ENCODE data around the gene FOXP1.

FOXP1 gene

GRCh38 chr3:70999730-71000129, 583.8 kb downstream of the FOXP1 start:
- H3K27ac ChIP-seq (ENCODE audit: low read depth, low read length), result no peak overlapping the region
- no peaks in the 10 kb centered on the region for H4K20me1 ChIP-seq (ENCODE audit: low read depth, low read length)
- H3K9ac ChIP-seq (ENCODE audit: low read length), result no peak overlapping the region
- no peaks in the 10 kb centered on the region for H3K9me2 ChIP-seq (replicated peaks; ENCODE audit: insufficient read depth, low read length)
- no peaks in the 10 kb centered on the region for H3K9me3 ChIP-seq (ENCODE audit: insufficient read depth, low read length)
- no peaks in the 10 kb centered on the region for H3K79me2 ChIP-seq (ENCODE audit: insufficient read depth, low read length)
- no peak overlapping the region for H3K4me2 ChIP-seq (ENCODE audit: low read depth, low read length, poor library complexity, severe bottlenecking)
- H3K4me3 ChIP-seq (ENCODE audit: insufficient read depth, low read length, poor library complexity, severe bottlenecking), result no peak overlapping the region
- H3K27me3 ChIP-seq (ENCODE audit: low read length), result no peaks in the 10 kb centered on the region
- H2AFZ ChIP-seq (ENCODE audit: low read depth, low read length, severe bottlenecking), result no peak overlapping the region
- TF ChIP-seq CTCF (IDR thresholded peaks at IDR 0.05; ENCODE audit: insufficient read depth, low read length, poor library complexity, severe bottlenecking) (no peak), EZH2phosphoT487 (conservative IDR thresholded peaks at IDR 0.05; ENCODE audit: low read length) (no peak)
- H3F3A ChIP-seq (ENCODE audit: insufficient read depth), result no peaks in the 10 kb centered on the region
- no peaks in the 10 kb centered on the region for H3K36me3 ChIP-seq (ENCODE audit: low read length)

- Histone ChIP-seq H3K9ac (ENCODE audit: low read length) (no peak overlapping the region), H3K27me3 (ENCODE audit: low read length) (no peaks in the 10 kb centered on the region), H3K9me2 (replicated peaks; ENCODE audit: insufficient read depth, low read length) (no peaks in the 10 kb centered on the region), H2AFZ (ENCODE audit: low read depth, low read length, severe bottlenecking) (no peak overlapping the region), H3K79me2 (ENCODE audit: insufficient read depth, low read length) (no peaks in the 10 kb centered on the region), H3K9me3 (ENCODE audit: insufficient read depth, low read length) (no peaks in the 10 kb centered on the region), H4K20me1 (ENCODE audit: low read depth, low read length) (no peaks in the 10 kb centered on the region), H3K27ac (ENCODE audit: low read depth, low read length) (no peak overlapping the region), H3F3A (ENCODE audit: insufficient read depth) (no peaks in the 10 kb centered on the region), H3K4me3 (ENCODE audit: insufficient read depth, low read length, poor library complexity, severe bottlenecking) (no peak overlapping the region), H3K4me2 (ENCODE audit: low read depth, low read length, poor library complexity, severe bottlenecking) (no peak overlapping the region), H3K36me3 (ENCODE audit: low read length) (no peaks in the 10 kb centered on the region)
- TF ChIP-seq CTCF (IDR thresholded peaks at IDR 0.05; ENCODE audit: insufficient read depth, low read length, poor library complexity, severe bottlenecking), result no peak
- no peak for TF ChIP-seq EZH2phosphoT487 (conservative IDR thresholded peaks at IDR 0.05; ENCODE audit: low read length)
Measured at GRCh38 chr3:70996082-70996481, 587.4 kb downstream of the FOXP1 start.

- H3K4me2 ChIP-seq (ENCODE audit: low read depth, low read length, poor library complexity, severe bottlenecking), result no peak overlapping the region
- no peaks in the 10 kb centered on the region for H3K9me3 ChIP-seq (ENCODE audit: insufficient read depth, low read length)
- H4K20me1 ChIP-seq (ENCODE audit: low read depth, low read length), result no peaks in the 10 kb centered on the region
- no peaks in the 10 kb centered on the region for H3K79me2 ChIP-seq (ENCODE audit: insufficient read depth, low read length)
- no peak overlapping the region for H3K4me3 ChIP-seq (ENCODE audit: insufficient read depth, low read length, poor library complexity, severe bottlenecking)
- H3K36me3 ChIP-seq (ENCODE audit: low read length), result no peaks in the 10 kb centered on the region
- H3K27me3 ChIP-seq (ENCODE audit: low read length), result no peaks in the 10 kb centered on the region
- H2AFZ ChIP-seq (ENCODE audit: low read depth, low read length, severe bottlenecking), result no peak overlapping the region
- no peak for TF ChIP-seq EZH2phosphoT487 (conservative IDR thresholded peaks at IDR 0.05; ENCODE audit: low read length)
- TF ChIP-seq CTCF (IDR thresholded peaks at IDR 0.05; ENCODE audit: insufficient read depth, low read length, poor library complexity, severe bottlenecking), result no peak
- H3K9me2 ChIP-seq (replicated peaks; ENCODE audit: insufficient read depth, low read length), result no peaks in the 10 kb centered on the region
- H3K27ac ChIP-seq (ENCODE audit: low read depth, low read length), result no peak overlapping the region
- H3K9ac ChIP-seq (ENCODE audit: low read length), result no peak overlapping the region
- H3F3A ChIP-seq (ENCODE audit: insufficient read depth), result no peaks in the 10 kb centered on the region
Measured at GRCh38 chr3:70994644-70995043, 588.9 kb downstream of the FOXP1 start.

All from SU-DHL-6 (cell line).